OCI-LY1 (cell line): Measurements from ENCODE around the gene CNTFR.

Experiments
- H2AFZ ChIP-seq: fragments of 200-600 bp; sonication (generic), shearing (Covaris generic); 2 replicates; pipeline ENCODE4 v1.6.0; 2014; ENCODE audit warnings: antibody characterized with exemption, mild to moderate bottlenecking, low read length
- H3F3A ChIP-seq: fragments of 200-600 bp; sonication (generic), shearing (Covaris generic); 2 replicates; pipeline ENCODE4 v1.6.0; 2014; ENCODE audit warnings: mild to moderate bottlenecking, antibody characterized with exemption, low read length, moderate library complexity; ENCODE audit not compliant: insufficient read depth
- H3K27ac ChIP-seq: fragments of 200-600 bp; sonication (generic); 2 replicates; pipeline ENCODE4 v1.5.1; 2014; ENCODE audit warnings: low read length, mixed run types, mild to moderate bottlenecking, low read depth; ENCODE audit not compliant: poor library complexity, severe bottlenecking
- H3K27me3 ChIP-seq: fragments of 200-600 bp; sonication (generic); 2 replicates; pipeline ENCODE4 v1.6.0; 2014; ENCODE audit warnings: antibody characterized with exemption, mild to moderate bottlenecking, low read length, moderate library complexity; ENCODE audit not compliant: insufficient read depth
- H3K36me3 ChIP-seq: fragments of 200-600 bp; sonication (generic); 2 replicates; pipeline ENCODE4 v1.6.1; 2014; ENCODE audit warnings: mild to moderate bottlenecking, antibody characterized with exemption, low read length, moderate library complexity, mixed read lengths; ENCODE audit not compliant: insufficient read depth
- H3K4me1 ChIP-seq: fragments of 200-600 bp; sonication (generic); 2 replicates; pipeline ENCODE4 v1.5.1; 2014; ENCODE audit warnings: mild to moderate bottlenecking, low read length, moderate library complexity; ENCODE audit not compliant: insufficient read depth, severe bottlenecking
- H3K4me2 ChIP-seq: fragments of 200-600 bp; sonication (generic), shearing (Covaris generic); 2 replicates; pipeline ENCODE4 v1.6.1; 2014; ENCODE audit warnings: low read length
- H3K4me3 ChIP-seq: fragments of 200-600 bp; sonication (generic); 2 replicates; pipeline ENCODE4 v1.5.1; 2014; ENCODE audit warnings: low read length, low read depth, mild to moderate bottlenecking, mixed read lengths; ENCODE audit not compliant: poor library complexity, severe bottlenecking
- H3K79me2 ChIP-seq: fragments of 200-600 bp; shearing (Covaris generic); 2 replicates; pipeline ENCODE4 v1.6.1; 2016; ENCODE audit warnings: mixed run types, low read length, mixed read lengths; ENCODE audit not compliant: insufficient read depth
- H3K9ac ChIP-seq: fragments of 200-600 bp; sonication (generic), shearing (Covaris generic); 2 replicates; pipeline ENCODE4 v1.6.1; 2014; ENCODE audit warnings: mild to moderate bottlenecking, low read length, mixed read lengths
- H3K9me2 ChIP-seq: fragments of 200-600 bp; sonication (generic), shearing (Covaris generic); 2 replicates; pipeline ENCODE4 v1.6.1; 2014; ENCODE audit warnings: low read depth, mild to moderate bottlenecking, low read length, mixed read lengths
- H3K9me3 ChIP-seq: fragments of 200-600 bp; shearing (Covaris generic); 2 replicates; pipeline ENCODE4 v1.6.1; 2014; ENCODE audit warnings: low read length, mixed read lengths
- H4K20me1 ChIP-seq: fragments of 200-600 bp; sonication (generic), shearing (Covaris generic); 2 replicates; pipeline ENCODE4 v1.6.0; 2016; ENCODE audit warnings: mild to moderate bottlenecking, low read length; ENCODE audit not compliant: insufficient read depth
- EZH2 ChIP-seq: fragments of 200-600 bp; sonication (generic), shearing (Covaris generic); IDR thresholded peaks from 2 replicates; pipeline ENCODE4 v1.8.0; 2017; ENCODE audit warnings: borderline replicate concordance, mixed run types, mild to moderate bottlenecking, antibody characterized with exemption, low read length, moderate library complexity, mixed read lengths
- TF ChIP-seq, protein P1 (sequence below): fragments of 200-600 bp; sonication (generic), shearing (Covaris generic); IDR thresholded peaks from 2 replicates; pipeline ENCODE4 v1.5.1; 2017; ENCODE audit warnings: mild to moderate bottlenecking, antibody characterized with exemption, low read length, moderate library complexity, mixed read lengths

Gene CNTFR

GRCh38 chr9:34521406-34522045 is 68.0 kb downstream of the CNTFR start:
- Histone ChIP-seq H3K27ac (no peak overlapping the region), H4K20me1 (no peaks in the 10 kb centered on the region), H3K9ac (no peak overlapping the region), H3K4me3 (no peak overlapping the region), H3F3A (no peaks in the 10 kb centered on the region), H3K4me2 (no peak overlapping the region), H2AFZ (no peak overlapping the region), H3K9me2 (no peaks in the 10 kb centered on the region), H3K27me3 (peaks cover 16% of the 10 kb centered on the region), H3K79me2 (no peaks in the 10 kb centered on the region), H3K9me3 (no peaks in the 10 kb centered on the region), H3K4me1 (peaks cover 9% of the 10 kb centered on the region), H3K36me3 (no peaks in the 10 kb centered on the region)
- TF ChIP-seq, protein P1, sequence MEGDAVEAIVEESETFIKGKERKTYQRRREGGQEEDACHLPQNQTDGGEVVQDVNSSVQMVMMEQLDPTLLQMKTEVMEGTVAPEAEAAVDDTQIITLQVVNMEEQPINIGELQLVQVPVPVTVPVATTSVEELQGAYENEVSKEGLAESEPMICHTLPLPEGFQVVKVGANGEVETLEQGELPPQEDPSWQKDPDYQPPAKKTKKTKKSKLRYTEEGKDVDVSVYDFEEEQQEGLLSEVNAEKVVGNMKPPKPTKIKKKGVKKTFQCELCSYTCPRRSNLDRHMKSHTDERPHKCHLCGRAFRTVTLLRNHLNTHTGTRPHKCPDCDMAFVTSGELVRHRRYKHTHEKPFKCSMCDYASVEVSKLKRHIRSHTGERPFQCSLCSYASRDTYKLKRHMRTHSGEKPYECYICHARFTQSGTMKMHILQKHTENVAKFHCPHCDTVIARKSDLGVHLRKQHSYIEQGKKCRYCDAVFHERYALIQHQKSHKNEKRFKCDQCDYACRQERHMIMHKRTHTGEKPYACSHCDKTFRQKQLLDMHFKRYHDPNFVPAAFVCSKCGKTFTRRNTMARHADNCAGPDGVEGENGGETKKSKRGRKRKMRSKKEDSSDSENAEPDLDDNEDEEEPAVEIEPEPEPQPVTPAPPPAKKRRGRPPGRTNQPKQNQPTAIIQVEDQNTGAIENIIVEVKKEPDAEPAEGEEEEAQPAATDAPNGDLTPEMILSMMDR: no peak
- TF ChIP-seq EZH2: no peak

- H3K27me3 ChIP-seq: peaks cover 16% of the 10 kb centered on the region
- no peaks in the 10 kb centered on the region for H3K79me2 ChIP-seq
- TF ChIP-seq, protein P1: no peak
- TF ChIP-seq EZH2: no peak
- H3K9me2 ChIP-seq: no peaks in the 10 kb centered on the region
- no peak overlapping the region for H2AFZ ChIP-seq
- peaks cover 9% of the 10 kb centered on the region for H3K4me1 ChIP-seq
- H4K20me1 ChIP-seq: no peaks in the 10 kb centered on the region
- H3K27ac ChIP-seq: no peak overlapping the region
- H3K4me3 ChIP-seq: no peak overlapping the region
- no peak overlapping the region for H3K4me2 ChIP-seq
- no peaks in the 10 kb centered on the region for H3K9me3 ChIP-seq
- H3K36me3 ChIP-seq: no peaks in the 10 kb centered on the region
- no peaks in the 10 kb centered on the region for H3F3A ChIP-seq
- H3K9ac ChIP-seq: no peak overlapping the region
These were observed 68.8 kb downstream of the CNTFR start for GRCh38 chr9:34520505-34521385.

- no peaks in the 10 kb centered on the region for H3K79me2 ChIP-seq
- H3K9me2 ChIP-seq: no peaks in the 10 kb centered on the region
- TF ChIP-seq EZH2: no peak
- TF ChIP-seq, protein P1: no peak
- no peaks in the 10 kb centered on the region for H3K9me3 ChIP-seq
- peaks cover 16% of the 10 kb centered on the region for H3K27me3 ChIP-seq
- peaks cover 9% of the 10 kb centered on the region for H3K4me1 ChIP-seq
- H3K4me3 ChIP-seq: no peak overlapping the region
- H3K27ac ChIP-seq: no peak overlapping the region
- no peak overlapping the region for H3K4me2 ChIP-seq
- H3K36me3 ChIP-seq: no peaks in the 10 kb centered on the region
- H2AFZ ChIP-seq: no peak overlapping the region
- no peaks in the 10 kb centered on the region for H4K20me1 ChIP-seq
- no peak overlapping the region for H3K9ac ChIP-seq
- H3F3A ChIP-seq: no peaks in the 10 kb centered on the region
These were observed 69.4 kb downstream of the CNTFR start for GRCh38 chr9:34520096-34520495.
